MM.1S (cell line): ENCODE data around the gene GOLGA2.

Experiments used
- DNase-seq: peaks from one replicate; pipeline ENCODE4 v3.0.0-alpha.2; 2015
- H2AFZ ChIP-seq: fragments of 300-600 bp; sonication (generic); 2 replicates; pipeline ENCODE4 v1.6.0; 2016; ENCODE audit warnings: antibody characterized with exemption, low read length
- H3F3A ChIP-seq: fragments of 300-600 bp; sonication (generic); 2 replicates; pipeline ENCODE4 v1.6.1; 2016; ENCODE audit warnings: mild to moderate bottlenecking, antibody characterized with exemption, low read length, moderate library complexity, mixed read lengths; ENCODE audit not compliant: insufficient read depth
- H3K27ac ChIP-seq: fragments of 300-600 bp; sonication (generic); 2 replicates; pipeline ENCODE4 v1.5.1; 2016; ENCODE audit warnings: mild to moderate bottlenecking, low read length
- H3K27me3 ChIP-seq: fragments of 300-600 bp; sonication (generic); replicated peaks from 2 replicates; pipeline ENCODE4 v1.6.0; 2016; ENCODE audit warnings: low read length; ENCODE audit not compliant: insufficient read depth
- H3K36me3 ChIP-seq: fragments of 300-600 bp; sonication (generic); replicated peaks from 2 replicates; pipeline ENCODE4 v1.6.1; 2016; ENCODE audit warnings: mild to moderate bottlenecking, low read length, mixed read lengths; ENCODE audit not compliant: insufficient read depth
- H3K4me1 ChIP-seq: fragments of 300-600 bp; sonication (generic); 2 replicates; pipeline ENCODE4 v1.6.1; 2016; ENCODE audit warnings: low read length, mixed read lengths
- H3K4me2 ChIP-seq: fragments of 300-600 bp; sonication (generic); 2 replicates; pipeline ENCODE4 v1.6.0; 2016; ENCODE audit warnings: low read depth, low read length
- H3K4me3 ChIP-seq: fragments of 300-600 bp; sonication (generic); 2 replicates; pipeline ENCODE4 v1.5.1; 2016; ENCODE audit warnings: low read length, mixed read lengths
- H3K79me2 ChIP-seq: fragments of 300-600 bp; sonication (generic); 2 replicates; pipeline ENCODE4 v1.6.1; 2016; ENCODE audit warnings: mixed run types, low read length, mixed read lengths
- H3K9ac ChIP-seq: fragments of 300-600 bp; sonication (generic); 2 replicates; pipeline ENCODE4 v1.6.1; 2016; ENCODE audit warnings: low read length, mixed read lengths
- H3K9me2 ChIP-seq: fragments of 300-600 bp; sonication (generic); replicated peaks from 2 replicates; pipeline ENCODE4 v1.6.1; 2016; ENCODE audit warnings: mild to moderate bottlenecking, low read length, mixed read lengths; ENCODE audit not compliant: insufficient read depth
- H3K9me3 ChIP-seq: fragments of 300-600 bp; sonication (generic); replicated peaks from 2 replicates; pipeline ENCODE4 v1.6.1; 2016; ENCODE audit warnings: mild to moderate bottlenecking, low read length, mixed read lengths; ENCODE audit not compliant: insufficient read depth
- H4K20me1 ChIP-seq: fragments of 300-600 bp; sonication (generic); 2 replicates; pipeline ENCODE4 v1.6.1; 2016; ENCODE audit warnings: mild to moderate bottlenecking, low read length, moderate library complexity, mixed read lengths; ENCODE audit not compliant: insufficient read depth
- EZH2 ChIP-seq: fragments of 300-600 bp; sonication (generic); optimal IDR thresholded peaks from 2 replicates; pipeline ENCODE3; 2017; ENCODE audit warnings: low read depth, mild to moderate bottlenecking, antibody characterized with exemption, low read length, mixed read lengths
- EZH2phosphoT487 ChIP-seq: fragments of 300-600 bp; sonication (generic); IDR thresholded peaks from 2 replicates; pipeline ENCODE4 v1.6.1; 2018; ENCODE audit warnings: antibody characterized with exemption, low read length
- TF ChIP-seq, protein P1 (sequence below): fragments of 300-600 bp; sonication (generic); IDR thresholded peaks from 2 replicates; pipeline ENCODE4 v1.5.1; 2016; ENCODE audit warnings: antibody characterized with exemption, low read length, mixed read lengths

The GOLGA2 gene

GRCh38 chr9:128222880-128223670 lies 52.7 kb downstream of the GOLGA2 start:
- Histone ChIP-seq H4K20me1 (no peaks in the 10 kb centered on the region), H3K79me2 (no peaks in the 10 kb centered on the region), H2AFZ (no peak overlapping the region), H3K36me3 (no peaks in the 10 kb centered on the region), H3K4me2 (no peak overlapping the region), H3K9me3 (no peaks in the 10 kb centered on the region), H3K9ac (no peak overlapping the region), H3K27me3 (peaks cover 62% of the 10 kb centered on the region), H3K27ac (no peak overlapping the region), H3F3A (no peaks in the 10 kb centered on the region), H3K9me2 (no peaks in the 10 kb centered on the region), H3K4me3 (no peak overlapping the region), H3K4me1 (peaks cover 3% of the 10 kb centered on the region; the same call in 1 of the 2 replicates)
- TF ChIP-seq EZH2, result no peak
- DNase-seq, result no peak

DNA sequence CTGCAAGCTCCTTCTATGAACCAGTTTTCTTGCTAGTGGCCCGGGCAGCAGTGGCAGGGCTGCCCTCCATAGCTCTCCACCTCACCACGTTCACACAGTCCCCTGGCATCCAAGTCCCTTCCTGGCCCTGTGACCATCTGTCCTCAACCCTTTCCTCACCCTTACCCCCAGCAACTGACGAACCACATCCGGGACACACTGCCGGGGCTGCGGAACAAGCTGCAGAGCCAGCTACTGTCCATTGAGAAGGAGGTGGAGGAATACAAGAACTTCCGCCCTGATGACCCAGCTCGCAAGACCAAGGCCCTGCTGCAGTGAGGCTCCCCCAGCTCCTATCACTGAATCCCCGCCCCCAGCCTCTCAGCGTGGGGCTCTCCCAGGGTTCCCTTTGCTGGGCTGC lies 53.8 kb downstream of the GOLGA2 start:
- H3K36me3 ChIP-seq, result no peaks in the 10 kb centered on the region

DNA sequence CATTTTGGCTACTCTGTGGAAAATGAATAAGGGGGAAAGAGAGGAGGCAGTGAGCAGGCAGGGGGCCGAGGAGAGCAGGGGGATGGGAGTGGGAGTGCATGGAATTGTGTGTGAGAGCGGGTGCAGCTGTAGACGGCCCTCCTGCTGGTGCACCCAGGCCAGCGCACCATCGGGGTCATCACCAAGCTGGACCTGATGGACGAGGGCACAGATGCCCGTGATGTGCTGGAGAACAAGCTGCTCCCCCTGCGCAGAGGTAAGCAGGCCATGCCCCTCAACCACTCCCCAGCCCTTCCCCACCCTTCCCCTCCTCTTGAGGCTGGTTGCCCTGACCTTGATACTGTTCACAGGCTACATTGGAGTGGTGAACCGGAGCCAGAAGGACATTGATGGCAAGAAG lies 56.0 kb downstream of the GOLGA2 start:
- Histone ChIP-seq H3K79me2 (no peaks in the 10 kb centered on the region), H3K36me3 (no peaks in the 10 kb centered on the region)
- DNase-seq, result no peak

More for the DNA sequence above, 53.8 kb downstream of the GOLGA2 start:
- Histone ChIP-seq H3K9me3 (no peaks in the 10 kb centered on the region), H3K27ac (no peak overlapping the region), H3K9ac (no peak overlapping the region), H3K9me2 (no peaks in the 10 kb centered on the region), H3K79me2 (no peaks in the 10 kb centered on the region), H3K4me1 (peaks cover 4% of the 10 kb centered on the region; the same call in 1 of the 2 replicates), H4K20me1 (no peaks in the 10 kb centered on the region), H3F3A (no peaks in the 10 kb centered on the region), H3K27me3 (peaks cover 62% of the 10 kb centered on the region), H2AFZ (no peak overlapping the region), H3K4me2 (no peak overlapping the region), H3K4me3 (no peak overlapping the region)
- no peak for DNase-seq
- TF ChIP-seq EZH2phosphoT487, result no peak
- TF ChIP-seq, protein P1, sequence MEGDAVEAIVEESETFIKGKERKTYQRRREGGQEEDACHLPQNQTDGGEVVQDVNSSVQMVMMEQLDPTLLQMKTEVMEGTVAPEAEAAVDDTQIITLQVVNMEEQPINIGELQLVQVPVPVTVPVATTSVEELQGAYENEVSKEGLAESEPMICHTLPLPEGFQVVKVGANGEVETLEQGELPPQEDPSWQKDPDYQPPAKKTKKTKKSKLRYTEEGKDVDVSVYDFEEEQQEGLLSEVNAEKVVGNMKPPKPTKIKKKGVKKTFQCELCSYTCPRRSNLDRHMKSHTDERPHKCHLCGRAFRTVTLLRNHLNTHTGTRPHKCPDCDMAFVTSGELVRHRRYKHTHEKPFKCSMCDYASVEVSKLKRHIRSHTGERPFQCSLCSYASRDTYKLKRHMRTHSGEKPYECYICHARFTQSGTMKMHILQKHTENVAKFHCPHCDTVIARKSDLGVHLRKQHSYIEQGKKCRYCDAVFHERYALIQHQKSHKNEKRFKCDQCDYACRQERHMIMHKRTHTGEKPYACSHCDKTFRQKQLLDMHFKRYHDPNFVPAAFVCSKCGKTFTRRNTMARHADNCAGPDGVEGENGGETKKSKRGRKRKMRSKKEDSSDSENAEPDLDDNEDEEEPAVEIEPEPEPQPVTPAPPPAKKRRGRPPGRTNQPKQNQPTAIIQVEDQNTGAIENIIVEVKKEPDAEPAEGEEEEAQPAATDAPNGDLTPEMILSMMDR, result no peak
- TF ChIP-seq EZH2, result no peak

More for the DNA sequence above, 56.0 kb downstream of the GOLGA2 start:
- Histone ChIP-seq H3F3A (no peaks in the 10 kb centered on the region), H3K9me3 (no peaks in the 10 kb centered on the region), H3K27me3 (peaks cover 44% of the 10 kb centered on the region), H3K9ac (no peak overlapping the region), H4K20me1 (no peaks in the 10 kb centered on the region), H3K27ac (no peak overlapping the region), H2AFZ (no peak overlapping the region), H3K4me2 (no peak overlapping the region), H3K9me2 (no peaks in the 10 kb centered on the region), H3K4me1 (peaks cover 4% of the 10 kb centered on the region; the same call in 1 of the 2 replicates), H3K4me3 (no peak overlapping the region)
- TF ChIP-seq, protein P1, result no peak
- TF ChIP-seq EZH2 (no peak), EZH2phosphoT487 (no peak)
